ENCODE results near the gene GALNTL6.

Gene GALNTL6

GRCh38 chr4:172650758-172651530, 837.7 kb downstream of the GALNTL6 start:
- no peak overlapping the region for H3K4me3 ChIP-seq (replicated peaks; ENCODE audit: low read depth, low read length)
- no peak for DNase-seq (ENCODE audit: extremely low read depth, low read depth)
- TF ChIP-seq, protein P1, sequence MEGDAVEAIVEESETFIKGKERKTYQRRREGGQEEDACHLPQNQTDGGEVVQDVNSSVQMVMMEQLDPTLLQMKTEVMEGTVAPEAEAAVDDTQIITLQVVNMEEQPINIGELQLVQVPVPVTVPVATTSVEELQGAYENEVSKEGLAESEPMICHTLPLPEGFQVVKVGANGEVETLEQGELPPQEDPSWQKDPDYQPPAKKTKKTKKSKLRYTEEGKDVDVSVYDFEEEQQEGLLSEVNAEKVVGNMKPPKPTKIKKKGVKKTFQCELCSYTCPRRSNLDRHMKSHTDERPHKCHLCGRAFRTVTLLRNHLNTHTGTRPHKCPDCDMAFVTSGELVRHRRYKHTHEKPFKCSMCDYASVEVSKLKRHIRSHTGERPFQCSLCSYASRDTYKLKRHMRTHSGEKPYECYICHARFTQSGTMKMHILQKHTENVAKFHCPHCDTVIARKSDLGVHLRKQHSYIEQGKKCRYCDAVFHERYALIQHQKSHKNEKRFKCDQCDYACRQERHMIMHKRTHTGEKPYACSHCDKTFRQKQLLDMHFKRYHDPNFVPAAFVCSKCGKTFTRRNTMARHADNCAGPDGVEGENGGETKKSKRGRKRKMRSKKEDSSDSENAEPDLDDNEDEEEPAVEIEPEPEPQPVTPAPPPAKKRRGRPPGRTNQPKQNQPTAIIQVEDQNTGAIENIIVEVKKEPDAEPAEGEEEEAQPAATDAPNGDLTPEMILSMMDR (IDR thresholded peaks at IDR 0.05; ENCODE audit: low read depth, low read length, missing control alignments), result no peak

DNA sequence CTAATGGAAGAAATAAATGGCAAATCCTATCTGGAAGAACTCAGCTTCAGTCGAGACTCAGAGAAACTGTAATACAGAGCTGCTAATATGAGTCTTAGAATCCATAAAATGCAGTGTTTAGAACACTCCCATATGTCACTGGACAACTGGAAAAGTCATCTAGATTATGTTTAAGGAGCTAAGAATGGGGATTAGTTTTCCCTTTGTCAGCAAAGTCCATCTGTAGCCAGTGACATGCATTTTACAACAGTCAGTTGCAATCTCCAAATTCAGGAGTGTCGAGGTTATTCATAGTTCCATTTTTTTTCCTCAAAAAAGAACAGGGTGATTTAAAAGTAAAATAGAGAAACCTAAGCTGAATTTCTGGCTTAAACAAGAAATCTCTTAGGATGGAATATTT, 838.8 kb downstream of the GALNTL6 start:
- TF ChIP-seq, protein P1 (IDR thresholded peaks at IDR 0.05; ENCODE audit: low read depth, low read length, missing control alignments), result no peak
- no peak for DNase-seq (ENCODE audit: extremely low read depth, low read depth)
- no peak overlapping the region for H3K4me3 ChIP-seq (replicated peaks; ENCODE audit: low read depth, low read length)

DNA sequence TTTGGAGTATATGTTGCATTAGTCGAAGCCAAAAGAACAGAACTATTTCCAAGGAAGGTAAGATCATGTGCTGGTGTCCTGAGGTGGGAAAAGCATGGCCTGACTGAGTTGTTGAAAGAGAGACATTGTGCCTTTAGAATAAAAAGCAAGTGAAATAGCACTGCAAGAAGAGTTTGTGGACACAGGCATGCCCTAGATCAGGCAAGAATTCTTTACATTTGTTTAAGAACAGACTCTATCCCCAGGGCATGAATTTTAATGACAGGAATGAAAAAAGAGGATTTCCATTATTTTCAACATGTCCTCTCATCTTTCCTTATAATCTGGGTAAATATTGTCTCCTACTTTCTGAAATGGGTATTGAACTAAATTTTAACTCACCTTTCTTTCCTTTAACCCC, 839.2 kb downstream of the GALNTL6 start:
- TF ChIP-seq, protein P1 (IDR thresholded peaks at IDR 0.05; ENCODE audit: low read depth, low read length, missing control alignments), result no peak
- no peak overlapping the region for H3K4me3 ChIP-seq (replicated peaks; ENCODE audit: low read depth, low read length)
- DNase-seq (ENCODE audit: extremely low read depth, low read depth), result no peak

DNA sequence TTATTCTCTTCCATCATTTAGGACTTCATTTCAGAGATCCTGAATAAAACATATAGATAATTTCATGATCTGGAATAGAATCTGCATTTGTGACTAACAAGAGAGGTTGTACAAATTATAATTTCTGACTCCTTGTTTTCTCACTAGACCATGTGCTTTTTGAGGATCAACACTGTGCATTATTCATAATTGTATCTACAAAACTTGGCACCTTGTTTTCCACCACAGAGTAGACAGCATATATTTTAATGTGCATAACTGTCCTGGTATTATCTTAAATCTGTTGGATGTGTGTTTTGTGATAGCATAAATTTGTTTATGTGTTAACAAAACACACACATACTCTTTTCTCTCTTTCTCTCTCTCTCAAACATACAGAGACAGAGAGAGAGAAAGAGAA, 840.5 kb downstream of the GALNTL6 start:
- DNase-seq (ENCODE audit: extremely low read depth, low read depth), result no peak
- TF ChIP-seq, protein P1 (IDR thresholded peaks at IDR 0.05; ENCODE audit: low read depth, low read length, missing control alignments), result no peak
- no peak overlapping the region for H3K4me3 ChIP-seq (replicated peaks; ENCODE audit: low read depth, low read length)

DNA sequence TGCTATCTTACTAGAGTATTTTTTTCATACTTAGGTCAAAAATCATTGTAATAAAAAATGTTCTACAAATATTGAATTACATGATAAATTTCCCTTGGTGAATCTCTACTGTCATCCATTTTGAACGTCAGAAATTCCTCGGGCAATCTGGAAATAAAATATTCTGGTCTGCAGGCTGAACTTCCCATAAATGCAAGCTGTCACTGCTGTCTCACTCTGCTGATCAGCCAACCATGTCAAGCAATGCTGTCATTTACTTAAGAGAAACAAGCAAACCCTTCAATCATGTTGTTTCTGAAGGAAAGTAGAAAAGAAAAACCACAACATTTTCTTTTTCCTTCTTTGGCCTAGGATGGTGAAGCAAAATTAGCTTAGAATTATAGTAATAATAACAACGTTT, 841.3 kb downstream of the GALNTL6 start:
- no peak for DNase-seq (ENCODE audit: extremely low read depth, low read depth)
- TF ChIP-seq, protein P1 (IDR thresholded peaks at IDR 0.05; ENCODE audit: low read depth, low read length, missing control alignments), result no peak
- H3K4me3 ChIP-seq (replicated peaks; ENCODE audit: low read depth, low read length), result no peak overlapping the region

DNA sequence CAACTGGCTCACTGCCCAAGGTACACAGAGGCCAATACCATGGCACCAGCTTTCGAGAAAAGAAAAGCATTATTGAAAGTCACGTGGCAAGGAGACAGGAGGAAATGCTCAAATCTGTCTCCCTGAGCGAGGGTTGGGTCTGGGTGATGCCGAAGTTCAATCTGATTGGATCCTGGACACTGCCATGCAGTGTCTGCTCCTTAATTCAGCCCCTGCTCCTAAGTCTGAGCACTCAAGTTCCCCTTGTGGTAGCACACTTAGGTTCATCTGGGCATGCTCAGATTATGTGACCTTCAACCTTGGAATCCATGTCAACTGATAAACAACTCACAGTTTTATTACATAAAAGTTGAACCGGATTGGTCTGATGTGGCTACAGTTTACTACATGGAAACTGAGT, 842.9 kb downstream of the GALNTL6 start:
- TF ChIP-seq, protein P1 (IDR thresholded peaks at IDR 0.05; ENCODE audit: low read depth, low read length, missing control alignments), result no peak

DNA sequence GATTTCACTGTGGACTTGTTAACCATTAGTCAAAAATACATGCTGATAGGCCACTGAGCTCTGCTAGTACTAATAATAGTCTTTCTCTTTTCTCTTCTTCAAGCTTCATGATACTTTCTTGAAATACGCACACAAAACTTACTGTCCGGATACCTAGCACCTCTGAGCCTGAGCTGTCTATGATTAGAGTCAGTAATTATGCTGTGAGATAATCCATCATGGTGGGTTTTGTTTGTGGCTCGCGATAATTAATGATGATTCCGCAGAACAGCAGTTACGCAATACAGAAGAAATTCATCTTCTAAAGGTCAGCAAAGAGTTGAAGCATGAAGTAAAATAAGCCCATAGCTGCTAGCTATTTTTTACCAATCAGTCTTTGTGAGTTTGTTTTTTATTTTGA, 843.9 kb downstream of the GALNTL6 start:
- DNase-seq (ENCODE audit: extremely low read depth, low read depth), result no peak
- no peak overlapping the region for H3K4me3 ChIP-seq (replicated peaks; ENCODE audit: low read depth, low read length)
- TF ChIP-seq, protein P1 (IDR thresholded peaks at IDR 0.05; ENCODE audit: low read depth, low read length, missing control alignments), result no peak

More for the DNA sequence above, 842.9 kb downstream of the GALNTL6 start:
- no peak overlapping the region for H3K4me3 ChIP-seq (replicated peaks; ENCODE audit: low read depth, low read length)
- no peak for DNase-seq (ENCODE audit: extremely low read depth, low read depth)
